B cell (primary cell): ENCODE results near the gene PTPRO. TPM values are rescaled to one million over a fixed set of nuclear protein-coding genes. Genes with fewer than 3 reads are reported as not detected.

Experiments used
- ATAC-seq: fragments of 200-7000 bp; cut with Tn5 transposase; one replicate; pipeline ENCODE4 v1.10.0; 2021; ENCODE audit warnings: low read depth, mild to moderate bottlenecking, moderate number of reproducible peaks, moderate library complexity
- CTCF ChIA-PET: fragments of 350-600 bp; sonication (Branson Sonifier 250); formaldehyde crosslinking; loops from one replicate; lab custom pipeline; 2021; ENCODE audit warnings: antibody characterized with exemption, inconsistent platforms; lab: Charles Lee
- POLR2A ChIA-PET: fragments of 350-600 bp; sonication (Branson Sonifier 250); formaldehyde crosslinking; loops from one replicate; lab custom pipeline; 2021; ENCODE audit warnings: antibody characterized with exemption; lab: Charles Lee
- DNase-seq: peaks from one replicate; pipeline ENCODE4 v3.0.0; 2013
- H2AFZ ChIP-seq: 2 replicates; pipeline ENCODE4 v1.6.1; 2012; ENCODE audit warnings: mild to moderate bottlenecking, low read depth, low read length; ENCODE audit not compliant: insufficient read depth, poor library complexity, severe bottlenecking
- H3K27ac ChIP-seq, 2 donors: 1 replicate in 1 of 2; 2 replicates in 1 of 2; pipeline ENCODE4 v1.5.1; 2012 to 2013; ENCODE audit warnings: low read length in 2 of 2, mild to moderate bottlenecking in 2 of 2, moderate library complexity in 1 of 2
- H3K27me3 ChIP-seq, 4 experiments: fragments of 200-600 bp in 1 of 4; sonication (generic) in 1 of 4; replicated peaks in 1 of 4; 1 replicate in 2 of 4; 2 replicates in 2 of 4; pipeline versions ENCODE4 v1.6.1 to v1.7.0; 2013 to 2016; ENCODE audit warnings: low read length in 3 of 4, mild to moderate bottlenecking in 2 of 4, mixed read lengths in 1 of 4, moderate library complexity in 1 of 4; ENCODE audit not compliant: insufficient read depth in 4 of 4, control insufficient read depth in 3 of 4; ENCODE audit errors: control extremely low read depth in 1 of 4
- H3K36me3 ChIP-seq, 2 experiments: replicated peaks in 1 of 2; 1 replicate in 1 of 2; 2 replicates in 1 of 2; pipeline versions ENCODE4 v1.6.1 to v1.7.1; 2013; ENCODE audit warnings: low read length in 1 of 2; ENCODE audit not compliant: insufficient read depth in 2 of 2, control insufficient read depth in 1 of 2; ENCODE audit errors: control extremely low read depth in 1 of 2, extremely low read depth in 1 of 2
- H3K4me1 ChIP-seq, 2 donors: fragments of 200-600 bp in 1 of 2; sonication (generic) in 1 of 2; 1 replicate in 1 of 2; 2 replicates in 1 of 2; pipeline versions ENCODE4 v1.5.1 to v1.6.1; 2013 to 2017; ENCODE audit warnings: low read length in 2 of 2; ENCODE audit not compliant: control insufficient read depth in 2 of 2, insufficient read depth in 2 of 2
- H3K4me2 ChIP-seq: replicated peaks from 2 replicates; pipeline ENCODE3; 2012; ENCODE audit warnings: mild to moderate bottlenecking, low read depth, low read length; ENCODE audit not compliant: poor library complexity, severe bottlenecking
- H3K4me3 ChIP-seq, 5 experiments: fragments of 200-600 bp in 1 of 5; sonication (generic) in 1 of 5; 1 replicate in 3 of 5; 2 replicates in 2 of 5; pipeline versions ENCODE4 v1.5.1 to v1.7.0; 2011 to 2016; ENCODE audit warnings: low read length in 4 of 5, mild to moderate bottlenecking in 4 of 5, low read depth in 2 of 5, control low read depth in 1 of 5, moderate library complexity in 1 of 5; ENCODE audit not compliant: insufficient read depth in 1 of 5; ENCODE audit errors: control extremely low read depth in 1 of 5, extremely low read depth in 1 of 5
- H3K79me2 ChIP-seq: fragments of 200-600 bp; sonication (generic); one replicate; pipeline ENCODE4 v1.6.0; 2016; ENCODE audit warnings: low read length; ENCODE audit not compliant: control insufficient read depth, insufficient read depth
- H3K9ac ChIP-seq: fragments of 200-600 bp; sonication (generic); 2 replicates; pipeline ENCODE4 v1.6.1; 2017; ENCODE audit warnings: mild to moderate bottlenecking, low read length, moderate library complexity
- H3K9me3 ChIP-seq, 3 donors: one replicate each; pipeline versions ENCODE4 v1.6.1 to v1.7.1; 2013; ENCODE audit warnings: low read length in 2 of 3; ENCODE audit not compliant: control insufficient read depth in 2 of 3, insufficient read depth in 1 of 3; ENCODE audit errors: control extremely low read depth in 1 of 3
- H4K20me1 ChIP-seq: 2 replicates; pipeline ENCODE4 v1.6.0; 2012; ENCODE audit warnings: mild to moderate bottlenecking, low read length; ENCODE audit not compliant: insufficient read depth, control insufficient read depth, poor library complexity, severe bottlenecking
- H3K27ac Mint-ChIP-seq: one replicate; pipeline ENCODE4 v1.8.0; 2021; ENCODE audit warnings: mixed read lengths
- H3K27me3 Mint-ChIP-seq: one replicate; pipeline ENCODE4 v1.8.0; 2021; ENCODE audit warnings: mixed read lengths
- H3K4me1 Mint-ChIP-seq: one replicate; pipeline ENCODE4 v1.8.0; 2021; ENCODE audit warnings: mixed read lengths
- H3K4me3 Mint-ChIP-seq: one replicate; pipeline ENCODE4 v1.8.0; 2021; ENCODE audit warnings: mixed read lengths
- H3K9me3 Mint-ChIP-seq: one replicate; pipeline ENCODE4 v1.8.0; 2022; ENCODE audit warnings: mixed read lengths; ENCODE audit not compliant: insufficient read depth
- EZH2 ChIP-seq: IDR thresholded peaks from 2 replicates; pipeline ENCODE4 v1.6.1; 2012; ENCODE audit warnings: borderline replicate concordance, low read depth, mild to moderate bottlenecking, moderate library complexity, low read length; ENCODE audit not compliant: insufficient read depth, poor library complexity, severe bottlenecking
- WGBS: methylation state at CpG from one replicate; pipeline ENCODE4 v1.1.5; 2013; ENCODE audit warnings: missing lambda C conversion rate; ENCODE audit not compliant: insufficient coverage; 5-methylcytosine and 5-hydroxymethylcytosine counted together
- intact Hi-C: fragments of 100-400 bp; cut with micrococcal nuclease; formaldehyde crosslinking; loops from one replicate; pipeline ENCODE4 v1.10.0; 2022
- polyA plus RNA-seq: library from polyadenylated mRNA; depleted of rRNA; stranded (reverse); fragments of >200 nt; gene quantifications from 2 replicates; pipeline ENCODE4 v1.2.3, GENCODE V29; 2012
- total RNA-seq, 2 donors: library from RNA; stranded (reverse); fragments of 120-200 nt in 1 of 2; gene quantifications; 1 replicate in 1 of 2; 2 replicates in 1 of 2; pipeline versions ENCODE4 v1.2.3 to v1.2.4, GENCODE V29; 2013 to 2022
- TF ChIP-seq, protein P1 (sequence below): fragments of 200-600 bp; IDR thresholded peaks from one replicate; pipeline ENCODE4 v1.8.0; 2022; ENCODE audit warnings: antibody characterized with exemption, mild to moderate bottlenecking

PTPRO gene
- total and polyA plus RNA-seq, 2 donors (not counting 1 experiment from before 2014, with no cell fraction given), result 23.1 to 23.6 TPM

DNA sequence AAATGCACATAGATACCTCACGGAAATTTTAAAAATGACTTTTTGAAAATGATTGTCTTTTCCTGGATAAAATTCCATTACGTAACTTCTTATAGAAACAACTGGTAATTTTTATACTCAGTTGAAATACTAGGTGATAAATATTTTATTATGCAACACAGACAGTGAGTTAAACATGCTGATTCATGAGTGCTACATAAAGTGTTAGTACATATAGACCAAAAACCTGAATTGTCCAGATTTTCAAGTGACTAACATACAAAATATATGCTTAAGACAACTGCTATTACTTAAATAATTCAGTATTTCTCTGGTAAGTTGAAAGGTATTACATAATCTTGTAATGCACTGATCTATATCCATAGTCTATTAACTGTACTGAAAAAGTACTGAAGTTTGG is 11.9 kb downstream of the PTPRO start:
- Histone ChIP-seq H3K9ac (no peak overlapping the region), H3K4me3 (no peak overlapping the region), H3K4me1 (no peaks in the 10 kb centered on the region), H4K20me1 (no peaks in the 10 kb centered on the region), H3K36me3 (no peaks in the 10 kb centered on the region), H3K79me2 (no peaks in the 10 kb centered on the region), H2AFZ (no peak overlapping the region), H3K9me3 (no peaks in the 10 kb centered on the region), H3K4me2 (no peak overlapping the region), H3K27me3 (peaks cover 0 to 5% (median under 1%) of the 10 kb centered on the region in 4 experiments), H3K27ac (no peak overlapping the region)
- POLR2A ChIA-PET, result no interaction called here
- no peak overlapping the region for H3K27ac Mint-ChIP-seq
- intact Hi-C loops, result no loop called here
- H3K9me3 Mint-ChIP-seq, result no peaks in the 10 kb centered on the region
- H3K27me3 Mint-ChIP-seq, result peaks cover 22% of the 10 kb centered on the region
- WGBS, result no CpG with 5 or more reads among the region's 2 CpGs
- ATAC-seq, result no peak
- no peak for TF ChIP-seq EZH2
- TF ChIP-seq, protein P1, sequence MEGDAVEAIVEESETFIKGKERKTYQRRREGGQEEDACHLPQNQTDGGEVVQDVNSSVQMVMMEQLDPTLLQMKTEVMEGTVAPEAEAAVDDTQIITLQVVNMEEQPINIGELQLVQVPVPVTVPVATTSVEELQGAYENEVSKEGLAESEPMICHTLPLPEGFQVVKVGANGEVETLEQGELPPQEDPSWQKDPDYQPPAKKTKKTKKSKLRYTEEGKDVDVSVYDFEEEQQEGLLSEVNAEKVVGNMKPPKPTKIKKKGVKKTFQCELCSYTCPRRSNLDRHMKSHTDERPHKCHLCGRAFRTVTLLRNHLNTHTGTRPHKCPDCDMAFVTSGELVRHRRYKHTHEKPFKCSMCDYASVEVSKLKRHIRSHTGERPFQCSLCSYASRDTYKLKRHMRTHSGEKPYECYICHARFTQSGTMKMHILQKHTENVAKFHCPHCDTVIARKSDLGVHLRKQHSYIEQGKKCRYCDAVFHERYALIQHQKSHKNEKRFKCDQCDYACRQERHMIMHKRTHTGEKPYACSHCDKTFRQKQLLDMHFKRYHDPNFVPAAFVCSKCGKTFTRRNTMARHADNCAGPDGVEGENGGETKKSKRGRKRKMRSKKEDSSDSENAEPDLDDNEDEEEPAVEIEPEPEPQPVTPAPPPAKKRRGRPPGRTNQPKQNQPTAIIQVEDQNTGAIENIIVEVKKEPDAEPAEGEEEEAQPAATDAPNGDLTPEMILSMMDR, result no peak
- no peak for DNase-seq
- H3K4me1 Mint-ChIP-seq, result no peaks in the 10 kb centered on the region
- no peak overlapping the region for H3K4me3 Mint-ChIP-seq
- CTCF ChIA-PET, result no interaction called here

DNA sequence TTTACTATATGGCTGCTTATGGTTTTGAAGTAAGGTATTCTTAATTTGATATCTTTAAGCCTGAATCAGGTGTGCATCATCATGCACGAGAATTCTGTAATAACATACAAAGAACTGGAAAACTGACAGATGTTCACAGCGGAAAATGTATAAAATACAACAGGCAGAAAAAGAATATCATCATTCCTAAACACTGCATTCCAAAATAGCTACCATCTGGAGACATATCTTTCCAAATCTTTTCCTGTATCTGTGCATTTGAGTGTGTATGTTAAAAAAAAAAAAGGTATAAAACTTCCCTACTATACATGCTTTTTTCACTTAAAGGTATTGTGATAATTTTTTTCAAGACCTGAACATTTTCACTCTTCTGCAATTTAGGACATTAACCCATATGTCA is 13.7 kb downstream of the PTPRO start:
- ATAC-seq (no peak), DNase-seq (no peak)
- no peak overlapping the region for H3K4me3 ChIP-seq
- no peaks in the 10 kb centered on the region for H3K9me3 ChIP-seq
- Mint-ChIP-seq H3K4me3 (no peak overlapping the region), H3K27ac (no peak overlapping the region), H3K4me1 (no peaks in the 10 kb centered on the region), H3K9me3 (no peaks in the 10 kb centered on the region), H3K27me3 (peaks cover 23% of the 10 kb centered on the region)
- no peak overlapping the region for H3K4me2 ChIP-seq
- WGBS, result no CpG with 5 or more reads among the region's 2 CpGs
- TF ChIP-seq EZH2, result no peak
- TF ChIP-seq, protein P1, result no peak
- ChIA-PET CTCF (no interaction called here), POLR2A (no interaction called here)
- no peaks in the 10 kb centered on the region for H3K4me1 ChIP-seq
- no peak overlapping the region for H3K9ac ChIP-seq
- no peaks in the 10 kb centered on the region for H4K20me1 ChIP-seq
- H3K79me2 ChIP-seq, result no peaks in the 10 kb centered on the region
- peaks cover 0 to 5% (median under 1%) of the 10 kb centered on the region in 4 experiments for H3K27me3 ChIP-seq
- no peak overlapping the region for H2AFZ ChIP-seq
- intact Hi-C loops, result no loop called here
- H3K27ac ChIP-seq, result no peak overlapping the region
- H3K36me3 ChIP-seq, result no peaks in the 10 kb centered on the region
